Body of pancreas (tissue), 4 donors: ENCODE measurements around the gene USP17L18.
"Not testable (repeated sequence)": the region's sequence is repeated elsewhere in the genome, so short reads cannot be mapped to it uniquely, and the experiment has no call there.

Experiments
- POLR2A ChIP-seq, 3 donors: fragments of 450-650 bp; IDR thresholded peaks; one replicate each; pipeline ENCODE4 v1.6.1; 2016; ENCODE audit warnings: antibody characterized with exemption in 3 of 3, mild to moderate bottlenecking in 2 of 3
- TF ChIP-seq, protein P1 (sequence below), 7 experiments: fragments of 450-650 bp in 4 of 7; fragments of 200-600 bp in 3 of 7; sonication (generic) in 3 of 7; IDR thresholded peaks; one replicate each; pipeline ENCODE4 v1.5.1; 2016 to 2019; ENCODE audit warnings: antibody characterized with exemption in 7 of 7

DNA sequence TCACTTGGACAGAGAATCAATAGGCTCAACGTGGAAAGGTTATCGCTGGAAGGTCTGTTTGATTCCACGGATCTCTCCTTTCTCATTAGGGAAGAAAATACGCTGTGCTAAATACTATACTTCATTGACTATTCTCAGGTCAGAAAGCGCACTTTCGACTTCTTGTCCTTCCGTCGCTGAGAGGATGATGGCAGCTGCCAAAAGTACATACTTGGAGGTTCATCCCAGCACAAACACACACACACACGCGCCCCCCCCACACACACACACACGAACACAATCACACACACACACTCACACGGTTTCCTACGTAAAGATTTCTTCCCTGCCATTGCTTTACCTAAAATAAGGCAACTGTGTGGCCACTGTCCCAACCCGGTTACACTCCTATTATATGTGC is 33.7 kb upstream of the USP17L18 start:
- TF ChIP-seq POLR2A (IDR thresholded peaks at IDR 0.05) = not testable (repeated sequence)
- TF ChIP-seq, protein P1, sequence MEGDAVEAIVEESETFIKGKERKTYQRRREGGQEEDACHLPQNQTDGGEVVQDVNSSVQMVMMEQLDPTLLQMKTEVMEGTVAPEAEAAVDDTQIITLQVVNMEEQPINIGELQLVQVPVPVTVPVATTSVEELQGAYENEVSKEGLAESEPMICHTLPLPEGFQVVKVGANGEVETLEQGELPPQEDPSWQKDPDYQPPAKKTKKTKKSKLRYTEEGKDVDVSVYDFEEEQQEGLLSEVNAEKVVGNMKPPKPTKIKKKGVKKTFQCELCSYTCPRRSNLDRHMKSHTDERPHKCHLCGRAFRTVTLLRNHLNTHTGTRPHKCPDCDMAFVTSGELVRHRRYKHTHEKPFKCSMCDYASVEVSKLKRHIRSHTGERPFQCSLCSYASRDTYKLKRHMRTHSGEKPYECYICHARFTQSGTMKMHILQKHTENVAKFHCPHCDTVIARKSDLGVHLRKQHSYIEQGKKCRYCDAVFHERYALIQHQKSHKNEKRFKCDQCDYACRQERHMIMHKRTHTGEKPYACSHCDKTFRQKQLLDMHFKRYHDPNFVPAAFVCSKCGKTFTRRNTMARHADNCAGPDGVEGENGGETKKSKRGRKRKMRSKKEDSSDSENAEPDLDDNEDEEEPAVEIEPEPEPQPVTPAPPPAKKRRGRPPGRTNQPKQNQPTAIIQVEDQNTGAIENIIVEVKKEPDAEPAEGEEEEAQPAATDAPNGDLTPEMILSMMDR (IDR thresholded peaks at IDR 0.05) = not testable (repeated sequence)
